ENCODE data around the gene SLC22A4.

Gene SLC22A4

GRCh38 chr5:132300577-132301343 lies 6.6 kb downstream of the SLC22A4 start:
- DNase-seq (ENCODE audit: low read depth): no peak

- DNase-seq (ENCODE audit: low read depth): no peak
These were observed 7.4 kb downstream of the SLC22A4 start for GRCh38 chr5:132301344-132302271.

- no peak for DNase-seq (ENCODE audit: low read depth)
These were observed 8.2 kb downstream of the SLC22A4 start for GRCh38 chr5:132302413-132302812.

GRCh38 chr5:132303589-132303988 lies 9.4 kb downstream of the SLC22A4 start:
- DNase-seq (ENCODE audit: low read depth): no peak

- no peak for DNase-seq (ENCODE audit: low read depth)
These were observed 11.2 kb downstream of the SLC22A4 start for GRCh38 chr5:132305420-132305819.

- no peak for DNase-seq (ENCODE audit: low read depth)
These were observed 14.5 kb downstream of the SLC22A4 start for GRCh38 chr5:132308701-132309100.

- DNase-seq (ENCODE audit: low read depth): no peak
These were observed 15.5 kb downstream of the SLC22A4 start for GRCh38 chr5:132309679-132310078.

- no peak for DNase-seq (ENCODE audit: low read depth)
These were observed 16.1 kb downstream of the SLC22A4 start for GRCh38 chr5:132310141-132310834.

- no peak for DNase-seq (ENCODE audit: low read depth)
These were observed 19.2 kb downstream of the SLC22A4 start for GRCh38 chr5:132313366-132313765.

- no peak for DNase-seq (ENCODE audit: low read depth)
These were observed 19.8 kb downstream of the SLC22A4 start for GRCh38 chr5:132313961-132314432.

GRCh38 chr5:132315529-132316067 lies 21.4 kb downstream of the SLC22A4 start:
- no peak for DNase-seq (ENCODE audit: low read depth)

- no peak for DNase-seq (ENCODE audit: low read depth)
These were observed 25.8 kb downstream of the SLC22A4 start for GRCh38 chr5:132319975-132320374.

- no peak for DNase-seq (ENCODE audit: low read depth)
These were observed 27.0 kb downstream of the SLC22A4 start for GRCh38 chr5:132321109-132321721.

- DNase-seq (ENCODE audit: low read depth): no peak
These were observed 28.1 kb downstream of the SLC22A4 start for GRCh38 chr5:132322266-132322665.

GRCh38 chr5:132323202-132323601 lies 29.0 kb downstream of the SLC22A4 start:
- no peak for DNase-seq (ENCODE audit: low read depth)

- no peak for DNase-seq (ENCODE audit: low read depth)
These were observed 31.5 kb downstream of the SLC22A4 start for GRCh38 chr5:132325691-132326090.

- no peak for DNase-seq (ENCODE audit: low read depth)
These were observed 33.2 kb downstream of the SLC22A4 start for GRCh38 chr5:132327252-132327955.

GRCh38 chr5:132334812-132335211 lies 40.6 kb downstream of the SLC22A4 start:
- no peak for DNase-seq (ENCODE audit: low read depth)

GRCh38 chr5:132335402-132335801 lies 41.2 kb downstream of the SLC22A4 start:
- no peak for DNase-seq (ENCODE audit: low read depth)

- DNase-seq (ENCODE audit: low read depth): no peak
These were observed 45.3 kb downstream of the SLC22A4 start for GRCh38 chr5:132339502-132339901.
